HEK293T (cell line): Measurements from ENCODE around the gene EPHB3.

Experiments used
- ARNT ChIP-seq: fragments of 450-650 bp; IDR thresholded peaks from 2 replicates; pipeline ENCODE4 v1.6.1; 2017; ENCODE audit warnings: mild to moderate bottlenecking
- BHLHE40 ChIP-seq: fragments of 450-650 bp; IDR thresholded peaks from 2 replicates; pipeline ENCODE4 v1.6.1; 2016; ENCODE audit warnings: mild to moderate bottlenecking, moderate library complexity, borderline replicate concordance
- CTBP1 ChIP-seq: fragments of 450-650 bp; IDR thresholded peaks from 2 replicates; pipeline ENCODE4 v1.6.1; 2016; ENCODE audit warnings: borderline replicate concordance
- ELF4 ChIP-seq: fragments of 450-650 bp; IDR thresholded peaks from 2 replicates; pipeline ENCODE4 v1.6.1; 2017; ENCODE audit warnings: antibody characterized with exemption
- FOXK2 ChIP-seq: fragments of 450-650 bp; IDR thresholded peaks from 2 replicates; pipeline ENCODE4 v1.6.1; 2016; ENCODE audit warnings: mild to moderate bottlenecking
- FOXM1 ChIP-seq: fragments of 450-650 bp; IDR thresholded peaks from 2 replicates; pipeline ENCODE4 v1.6.1; 2017; ENCODE audit warnings: mild to moderate bottlenecking, borderline replicate concordance
- HDGF ChIP-seq: fragments of 450-650 bp; IDR thresholded peaks from 2 replicates; pipeline ENCODE4 v1.6.1; 2017; ENCODE audit warnings: antibody characterized with exemption, borderline replicate concordance
- L3MBTL2 ChIP-seq: fragments of 450-650 bp; conservative IDR thresholded peaks from 2 replicates; pipeline ENCODE4 v1.6.1; 2016; ENCODE audit warnings: mild to moderate bottlenecking
- LEF1 ChIP-seq: fragments of 450-650 bp; IDR thresholded peaks from 2 replicates; pipeline ENCODE4 v1.6.1; 2017; ENCODE audit warnings: mild to moderate bottlenecking, borderline replicate concordance
- SP1 ChIP-seq: fragments of 450-650 bp; IDR thresholded peaks from 2 replicates; pipeline ENCODE4 v1.6.1; 2017
- SUZ12 ChIP-seq: fragments of 450-650 bp; IDR thresholded peaks from 2 replicates; pipeline ENCODE4 v1.6.1; 2016; ENCODE audit warnings: mild to moderate bottlenecking
- TARDBP ChIP-seq: fragments of 450-650 bp; IDR thresholded peaks from 2 replicates; pipeline ENCODE4 v1.6.1; 2016
- TF ChIP-seq, protein P1 (sequence below): fragments of 450-650 bp; IDR thresholded peaks from 2 replicates; pipeline ENCODE4 v1.6.1; 2016

DNA sequence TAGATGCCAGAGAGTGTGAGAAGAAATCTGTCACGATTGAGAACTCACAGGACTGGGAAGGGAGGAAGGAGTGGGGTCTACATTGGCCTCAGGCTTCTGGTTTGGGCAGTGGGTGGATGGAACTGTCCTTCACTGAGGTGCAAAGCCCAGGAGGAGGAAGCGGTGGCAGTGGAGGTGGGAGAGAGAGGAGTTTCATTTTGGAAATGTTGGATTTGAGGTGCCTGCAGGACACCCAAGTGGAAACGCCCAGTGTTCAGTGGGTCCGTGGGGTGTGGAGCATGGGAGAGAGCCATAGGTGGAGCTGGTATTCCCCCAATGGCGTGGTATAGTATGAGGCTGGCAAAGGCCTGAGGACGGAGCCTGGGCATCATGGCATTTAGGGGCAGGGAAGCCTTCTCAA lies 9.3 kb upstream of the EPHB3 start:
- TF ChIP-seq LEF1, result no peak
- TF ChIP-seq SUZ12, result no peak
- TF ChIP-seq FOXK2, result no peak
- TF ChIP-seq BHLHE40, result no peak
- TF ChIP-seq FOXM1, result no peak
- no peak for TF ChIP-seq ARNT
- TF ChIP-seq TARDBP, result no peak
- no peak for TF ChIP-seq SP1
- TF ChIP-seq CTBP1, result no peak
- no peak for TF ChIP-seq L3MBTL2
- TF ChIP-seq, protein P1, sequence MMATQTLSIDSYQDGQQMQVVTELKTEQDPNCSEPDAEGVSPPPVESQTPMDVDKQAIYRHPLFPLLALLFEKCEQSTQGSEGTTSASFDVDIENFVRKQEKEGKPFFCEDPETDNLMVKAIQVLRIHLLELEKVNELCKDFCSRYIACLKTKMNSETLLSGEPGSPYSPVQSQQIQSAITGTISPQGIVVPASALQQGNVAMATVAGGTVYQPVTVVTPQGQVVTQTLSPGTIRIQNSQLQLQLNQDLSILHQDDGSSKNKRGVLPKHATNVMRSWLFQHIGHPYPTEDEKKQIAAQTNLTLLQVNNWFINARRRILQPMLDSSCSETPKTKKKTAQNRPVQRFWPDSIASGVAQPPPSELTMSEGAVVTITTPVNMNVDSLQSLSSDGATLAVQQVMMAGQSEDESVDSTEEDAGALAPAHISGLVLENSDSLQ, result no peak
- no peak for TF ChIP-seq HDGF
- no peak for TF ChIP-seq ELF4
